Neural progenitor cell (in vitro differentiated cells): ENCODE measurements around the gene NT5C.
A peak's percentile ranks its signal among the peaks of the same experiment; 100 is the strongest.

Source experiments
- EZH2 ChIP-seq: fragments of 200-600 bp; sonication (generic); IDR thresholded peaks from 2 replicates; pipeline ENCODE4 v1.6.1; 2017; ENCODE audit warnings: antibody characterized with exemption, mild to moderate bottlenecking, moderate library complexity
- TF ChIP-seq, protein P1 (sequence below): fragments of 200-600 bp; sonication (generic); IDR thresholded peaks from 2 replicates; pipeline ENCODE4 v1.5.1; 2017; ENCODE audit warnings: antibody characterized with exemption, mild to moderate bottlenecking

DNA sequence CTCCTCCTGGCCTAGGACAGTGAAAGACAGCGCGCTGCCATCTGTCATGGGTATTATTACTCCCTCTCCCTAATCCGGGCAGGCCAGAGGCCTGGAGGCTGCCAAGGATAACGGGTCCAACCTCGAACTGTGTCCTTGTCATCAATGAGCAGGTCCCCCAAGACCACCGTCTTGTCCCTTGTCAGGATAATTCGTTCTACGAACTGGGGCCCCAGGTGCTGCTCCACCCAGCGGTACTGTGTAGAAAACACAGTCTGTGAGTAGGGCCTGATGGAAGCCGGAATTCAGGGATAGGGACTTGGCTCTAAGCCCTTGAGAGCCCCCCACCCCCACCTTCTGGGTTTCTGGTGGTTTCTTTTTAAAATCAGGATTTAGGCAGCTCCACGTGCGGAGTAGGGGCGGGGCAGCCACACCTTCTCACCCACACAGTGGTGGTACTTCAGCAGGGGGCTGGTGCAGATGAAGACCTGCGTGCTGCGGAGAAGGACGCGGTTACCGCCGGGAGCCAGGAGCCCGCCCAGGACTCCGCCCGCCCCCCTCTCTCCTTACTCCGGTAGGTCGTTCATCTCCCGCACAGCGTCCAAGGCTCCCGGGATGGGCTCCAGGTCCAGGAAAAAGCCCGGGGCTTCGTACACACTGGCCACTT, 787 bp downstream of the NT5C start:
- TF ChIP-seq, protein P1, sequence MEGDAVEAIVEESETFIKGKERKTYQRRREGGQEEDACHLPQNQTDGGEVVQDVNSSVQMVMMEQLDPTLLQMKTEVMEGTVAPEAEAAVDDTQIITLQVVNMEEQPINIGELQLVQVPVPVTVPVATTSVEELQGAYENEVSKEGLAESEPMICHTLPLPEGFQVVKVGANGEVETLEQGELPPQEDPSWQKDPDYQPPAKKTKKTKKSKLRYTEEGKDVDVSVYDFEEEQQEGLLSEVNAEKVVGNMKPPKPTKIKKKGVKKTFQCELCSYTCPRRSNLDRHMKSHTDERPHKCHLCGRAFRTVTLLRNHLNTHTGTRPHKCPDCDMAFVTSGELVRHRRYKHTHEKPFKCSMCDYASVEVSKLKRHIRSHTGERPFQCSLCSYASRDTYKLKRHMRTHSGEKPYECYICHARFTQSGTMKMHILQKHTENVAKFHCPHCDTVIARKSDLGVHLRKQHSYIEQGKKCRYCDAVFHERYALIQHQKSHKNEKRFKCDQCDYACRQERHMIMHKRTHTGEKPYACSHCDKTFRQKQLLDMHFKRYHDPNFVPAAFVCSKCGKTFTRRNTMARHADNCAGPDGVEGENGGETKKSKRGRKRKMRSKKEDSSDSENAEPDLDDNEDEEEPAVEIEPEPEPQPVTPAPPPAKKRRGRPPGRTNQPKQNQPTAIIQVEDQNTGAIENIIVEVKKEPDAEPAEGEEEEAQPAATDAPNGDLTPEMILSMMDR: peak; percentile 66
- TF ChIP-seq EZH2: no peak
